GM12878 (cell line): ENCODE results near the gene TAF9B. TPM values are rescaled to one million over a fixed set of nuclear protein-coding genes. Genes with fewer than 3 reads are reported as not detected.

Source experiments
- ATAC-seq: fragments of 200-7000 bp; cut with Tn5 transposase; 3 replicates; pipeline ENCODE4 v1.9.1; 2020; ENCODE audit warnings: mild to moderate bottlenecking, moderate library complexity
- BruUV-seq: library from RNA; stranded (reverse); fragments of 400-500 nt; replicated peaks from 2 replicates; lab custom pipeline; 2021; lab: Mats Ljungman, UMichigan
- CTCF ChIA-PET: fragments of 300-600 bp; sonication (Branson Sonifier 250); formaldehyde crosslinking; extraction: SDS; loops from one replicate; lab custom pipeline; 2021; ENCODE audit warnings: inconsistent platforms; lab: Yijun Ruan, JAX
- POLR2A ChIA-PET: fragments of 350-600 bp; formaldehyde crosslinking; extraction: SDS; loops from one replicate; lab custom pipeline; 2021; ENCODE audit warnings: inconsistent platforms; lab: Charles Lee
- RAD21 ChIA-PET: fragments of 300-600 bp; sonication (Branson Sonifier 250); formaldehyde crosslinking; loops from one replicate; lab custom pipeline; 2023; ENCODE audit warnings: antibody characterized with exemption; ENCODE audit not compliant: unreplicated experiment; lab: Charles Lee
- SMC1A ChIA-PET: fragments of 300-600 bp; sonication (Branson Sonifier 250); formaldehyde crosslinking; loops from one replicate; lab custom pipeline; 2023; ENCODE audit not compliant: unreplicated experiment, uncharacterized antibody; lab: Charles Lee
- DNase-seq: peaks from one replicate; pipeline ENCODE4 v3.0.0-alpha.2; 2011; ENCODE audit warnings: low read depth, low spot score
- FAIRE-seq: peaks from 3 replicates; lab custom pipeline; 2011; peaks lifted over from hg19 to GRCh38; lab: Jason Lieb, UNC
- H2AFZ ChIP-seq: 2 replicates; pipeline ENCODE4 v1.6.0; 2011; ENCODE audit warnings: low read depth, low read length, control low read depth; ENCODE audit not compliant: control insufficient read depth
- H3K27ac ChIP-seq: 2 replicates; pipeline ENCODE4 v1.5.1; 2011; ENCODE audit warnings: control low read depth; ENCODE audit not compliant: control insufficient read depth, insufficient read depth
- H3K27me3 ChIP-seq, 2 experiments: replicated peaks in 1 of 2; 2 replicates each; pipeline versions ENCODE4 v1.6.0 to v1.6.1; 2011; ENCODE audit warnings: low read length in 1 of 2; ENCODE audit not compliant: control insufficient read depth in 2 of 2, insufficient read depth in 2 of 2
- H3K36me3 ChIP-seq, 2 experiments: 2 replicates each; pipeline ENCODE4 v1.5.1; 2011; ENCODE audit warnings: low read length in 1 of 2; ENCODE audit not compliant: control insufficient read depth in 2 of 2, insufficient read depth in 2 of 2
- H3K4me1 ChIP-seq: 2 replicates; pipeline ENCODE4 v1.6.1; 2011; ENCODE audit warnings: mild to moderate bottlenecking, low read length, moderate library complexity, mixed read lengths; ENCODE audit not compliant: control insufficient read depth, insufficient read depth
- H3K4me2 ChIP-seq: 2 replicates; pipeline ENCODE4 v1.6.0; 2011; ENCODE audit warnings: control low read depth; ENCODE audit not compliant: control insufficient read depth, insufficient read depth
- H3K4me3 ChIP-seq: fragments of 200-600 bp; sonication (generic); 2 replicates; pipeline ENCODE4 v1.5.1; 2016
- H3K79me2 ChIP-seq: 2 replicates; pipeline ENCODE4 v1.6.0; 2011; ENCODE audit warnings: low read length; ENCODE audit not compliant: control insufficient read depth, insufficient read depth
- H3K9ac ChIP-seq: 2 replicates; pipeline ENCODE4 v1.8.0; 2011; ENCODE audit warnings: low read length, control low read depth, mixed read lengths; ENCODE audit not compliant: control insufficient read depth, insufficient read depth
- H3K9me3 ChIP-seq: replicated peaks from 3 replicates; pipeline ENCODE4 v1.5.1; 2011; ENCODE audit warnings: mild to moderate bottlenecking, low read length; ENCODE audit not compliant: control insufficient read depth, insufficient read depth
- H4K20me1 ChIP-seq: 2 replicates; pipeline ENCODE4 v1.6.0; 2011; ENCODE audit not compliant: control insufficient read depth, insufficient read depth
- EZH2 ChIP-seq: IDR thresholded peaks from 2 replicates; pipeline ENCODE4 v1.6.1; 2012; ENCODE audit warnings: low read depth, mild to moderate bottlenecking, control low read depth, inconsistent platforms, low read length, borderline replicate concordance; ENCODE audit not compliant: control insufficient read depth
- HDAC2 ChIP-seq: fragments of 200-600 bp; sonication (generic); IDR thresholded peaks from 2 replicates; pipeline ENCODE4 v1.6.1; 2017
- LARP7 ChIP-seq: fragments of 450-650 bp; IDR thresholded peaks from 2 replicates; pipeline ENCODE4 v1.6.1; 2017; ENCODE audit warnings: mild to moderate bottlenecking
- MTA3 ChIP-seq: IDR thresholded peaks from 2 replicates; pipeline ENCODE4 v1.6.1; 2012; ENCODE audit warnings: low read length, inconsistent platforms, borderline replicate concordance
- PAX8 ChIP-seq: fragments of 450-650 bp; IDR thresholded peaks from 2 replicates; pipeline ENCODE4 v1.6.1; 2017; ENCODE audit warnings: mild to moderate bottlenecking, moderate library complexity
- SMAD5 ChIP-seq: IDR thresholded peaks from 2 replicates; pipeline ENCODE4 v1.6.1; 2016; ENCODE audit warnings: antibody characterized with exemption, low read depth
- SRF ChIP-seq, 2 experiments: IDR thresholded peaks; 2 replicates each; pipeline ENCODE4 v1.6.1; 2011; ENCODE audit warnings: low read depth in 2 of 2, low read length in 2 of 2, mild to moderate bottlenecking in 1 of 2, moderate library complexity in 1 of 2
- ZNF217 ChIP-seq: fragments of 450-650 bp; IDR thresholded peaks from 2 replicates; pipeline ENCODE4 v1.6.1; 2017; ENCODE audit warnings: antibody characterized with exemption, mild to moderate bottlenecking
- ZNF274 ChIP-seq: IDR thresholded peaks from one replicate; pipeline ENCODE4 v1.8.0; 2011; ENCODE audit not compliant: insufficient read length, insufficient read depth
- WGBS: methylation state at CpG from one replicate; pipeline ENCODE4 v1.1.6; 2016; ENCODE audit warnings: low lambda C conversion rate; ENCODE audit not compliant: insufficient replicate concordance, insufficient coverage; ENCODE audit errors: missing lambda C conversion rate; 5-methylcytosine and 5-hydroxymethylcytosine counted together
- in situ Hi-C: fragments of 300-500 bp; cut with MboI; formaldehyde crosslinking; loops from 9 replicates; pipeline ENCODE4 v1.14.3; 2018; ENCODE audit warnings: mixed read lengths
- intact Hi-C: fragments of 100-400 bp; cut with micrococcal nuclease; formaldehyde crosslinking; loops from one replicate; pipeline ENCODE4 v1.14.2; 2022; ENCODE audit not compliant: unreplicated experiment
- polyA plus RNA-seq, 11 experiments: library from polyadenylated mRNA; depleted of rRNA in 4 of 11; unstranded in 6 of 11; stranded (reverse) in 5 of 11; fragments of >200 nt; fragmentation: Nextera tagmentation in 4 of 11; fragmentation: Illumina TruSeq in 1 of 11; extraction: Ambion mirVana in 4 of 11; extraction: Trizol in 1 of 11; gene quantifications; 1 replicate in 1 of 11; 2 replicates in 10 of 11; pipeline versions ENCODE4 v1.2.1 to v1.2.3, GENCODE V29; 2011 to 2016; ENCODE audit warnings: inconsistent platforms in 2 of 11, missing spikeins in 2 of 11, low read depth in 1 of 11
- total RNA-seq, 4 experiments: library from RNA; depleted of rRNA in 3 of 4; stranded (reverse); fragments of >200 nt in 3 of 4; fragmentation: Illumina TruSeq in 1 of 4; extraction: Trizol in 1 of 4; gene quantifications; 2 replicates each; pipeline versions ENCODE4 v1.2.1 to v1.2.3, GENCODE V29; 2013 to 2021
- TF ChIP-seq, protein P1 (sequence below): IDR thresholded peaks from 2 replicates; pipeline ENCODE4 v1.6.1; 2012; ENCODE audit warnings: low read depth, low read length, improper control_type of control experiment
- TF ChIP-seq, protein P2 (sequence below): IDR thresholded peaks from 2 replicates; pipeline ENCODE4 v1.6.1; 2011; ENCODE audit warnings: low read depth, low read length, improper control_type of control experiment, borderline replicate concordance
- TF ChIP-seq, protein P3 (sequence below): fragments of 450-650 bp; formaldehyde crosslinking; IDR thresholded peaks from 2 replicates; pipeline ENCODE4 v1.4.0; 2020; ENCODE audit warnings: mild to moderate bottlenecking, moderate library complexity

Gene TAF9B
- total and polyA plus RNA-seq, 10 of the 15 experiments (the other 5 are each of a cell fraction or from before 2014, with no cell fraction given) = 14.9 to 42.5 (median 22.3) TPM

DNA sequence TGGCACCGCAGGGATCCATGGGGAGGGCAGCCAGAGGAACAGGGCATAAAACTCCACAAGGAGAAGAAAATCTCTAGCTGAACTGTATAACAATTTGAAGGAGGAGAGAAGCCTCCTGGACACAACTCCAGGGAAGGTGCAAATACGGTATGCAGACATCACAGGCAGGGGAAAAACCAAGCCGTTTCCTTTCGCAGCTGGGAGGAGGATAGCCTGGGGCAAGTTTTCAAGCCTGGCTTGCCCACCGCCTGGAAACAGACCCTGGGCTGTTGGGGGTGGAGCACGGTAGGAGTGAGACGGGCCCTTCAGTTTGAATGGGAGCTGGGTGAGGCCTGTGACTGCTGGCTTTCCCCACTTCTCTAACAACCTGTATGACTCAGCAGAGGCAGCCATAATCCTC, 43.4 kb upstream of the TAF9B start:
- TF ChIP-seq EZH2 (no peak), ZNF274 (no peak), HDAC2 (no peak), SMAD5 (no peak), MTA3 (no peak), ZNF217 (no peak), PAX8 (no peak), LARP7 (no peak), SRF (IDR thresholded peaks at IDR 0.05; ENCODE audit: low read depth in 2 of 2, low read length in 2 of 2) (no peak)
- TF ChIP-seq, protein P1, sequence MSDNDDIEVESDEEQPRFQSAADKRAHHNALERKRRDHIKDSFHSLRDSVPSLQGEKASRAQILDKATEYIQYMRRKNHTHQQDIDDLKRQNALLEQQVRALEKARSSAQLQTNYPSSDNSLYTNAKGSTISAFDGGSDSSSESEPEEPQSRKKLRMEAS = no peak
- TF ChIP-seq, protein P2, sequence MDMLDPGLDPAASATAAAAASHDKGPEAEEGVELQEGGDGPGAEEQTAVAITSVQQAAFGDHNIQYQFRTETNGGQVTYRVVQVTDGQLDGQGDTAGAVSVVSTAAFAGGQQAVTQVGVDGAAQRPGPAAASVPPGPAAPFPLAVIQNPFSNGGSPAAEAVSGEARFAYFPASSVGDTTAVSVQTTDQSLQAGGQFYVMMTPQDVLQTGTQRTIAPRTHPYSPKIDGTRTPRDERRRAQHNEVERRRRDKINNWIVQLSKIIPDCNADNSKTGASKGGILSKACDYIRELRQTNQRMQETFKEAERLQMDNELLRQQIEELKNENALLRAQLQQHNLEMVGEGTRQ = no peak
- TF ChIP-seq, protein P3, sequence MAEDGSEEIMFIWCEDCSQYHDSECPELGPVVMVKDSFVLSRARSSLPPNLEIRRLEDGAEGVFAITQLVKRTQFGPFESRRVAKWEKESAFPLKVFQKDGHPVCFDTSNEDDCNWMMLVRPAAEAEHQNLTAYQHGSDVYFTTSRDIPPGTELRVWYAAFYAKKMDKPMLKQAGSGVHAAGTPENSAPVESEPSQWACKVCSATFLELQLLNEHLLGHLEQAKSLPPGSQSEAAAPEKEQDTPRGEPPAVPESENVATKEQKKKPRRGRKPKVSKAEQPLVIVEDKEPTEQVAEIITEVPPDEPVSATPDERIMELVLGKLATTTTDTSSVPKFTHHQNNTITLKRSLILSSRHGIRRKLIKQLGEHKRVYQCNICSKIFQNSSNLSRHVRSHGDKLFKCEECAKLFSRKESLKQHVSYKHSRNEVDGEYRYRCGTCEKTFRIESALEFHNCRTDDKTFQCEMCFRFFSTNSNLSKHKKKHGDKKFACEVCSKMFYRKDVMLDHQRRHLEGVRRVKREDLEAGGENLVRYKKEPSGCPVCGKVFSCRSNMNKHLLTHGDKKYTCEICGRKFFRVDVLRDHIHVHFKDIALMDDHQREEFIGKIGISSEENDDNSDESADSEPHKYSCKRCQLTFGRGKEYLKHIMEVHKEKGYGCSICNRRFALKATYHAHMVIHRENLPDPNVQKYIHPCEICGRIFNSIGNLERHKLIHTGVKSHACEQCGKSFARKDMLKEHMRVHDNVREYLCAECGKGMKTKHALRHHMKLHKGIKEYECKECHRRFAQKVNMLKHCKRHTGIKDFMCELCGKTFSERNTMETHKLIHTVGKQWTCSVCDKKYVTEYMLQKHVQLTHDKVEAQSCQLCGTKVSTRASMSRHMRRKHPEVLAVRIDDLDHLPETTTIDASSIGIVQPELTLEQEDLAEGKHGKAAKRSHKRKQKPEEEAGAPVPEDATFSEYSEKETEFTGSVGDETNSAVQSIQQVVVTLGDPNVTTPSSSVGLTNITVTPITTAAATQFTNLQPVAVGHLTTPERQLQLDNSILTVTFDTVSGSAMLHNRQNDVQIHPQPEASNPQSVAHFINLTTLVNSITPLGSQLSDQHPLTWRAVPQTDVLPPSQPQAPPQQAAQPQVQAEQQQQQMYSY = no peak
- RAD21 ChIA-PET = no interaction called here
- FAIRE-seq (no peak), ATAC-seq (no peak), DNase-seq (no peak)
- Histone ChIP-seq H3K27me3 (no peaks in the 10 kb centered on the region), H3K36me3 (no peaks in the 10 kb centered on the region), H3K27ac (no peak overlapping the region), H4K20me1 (no peaks in the 10 kb centered on the region), H3K4me2 (no peak overlapping the region), H3K4me1 (no peaks in the 10 kb centered on the region), H3K79me2 (no peaks in the 10 kb centered on the region), H3K4me3 (no peak overlapping the region), H2AFZ (no peak overlapping the region), H3K9me3 (no peaks in the 10 kb centered on the region), H3K9ac (no peak overlapping the region)
- WGBS = 67% methylated on average over 7 of the region's 7 CpGs
- no TSS peak for BruUV-seq
- CTCF ChIA-PET = no interaction called here
- intact Hi-C loops (no loop called here), in situ Hi-C loops (no loop called here)
- POLR2A ChIA-PET = interaction anchor here (1.0 kb wide), 1 partner anchor 16 kb away, joined by 3 read pairs; no protein-coding TSS in a partner anchor
- SMC1A ChIA-PET = interaction anchor here (0.5 kb wide), 1 partner anchor 238 kb away, joined by 3 read pairs; no protein-coding TSS in a partner anchor
